ENCODE results near the gene RAET1L.
"Not testable (repeated sequence)": the region's sequence is repeated elsewhere in the genome, so short reads cannot be mapped to it uniquely, and the experiment has no call there.

- not testable (repeated sequence) for TF ChIP-seq ATF6 (CRISPR knock-in tag; IDR thresholded peaks at IDR 0.05); TBL1XR1 (IDR thresholded peaks at IDR 0.05; ENCODE audit: low read length in 2 of 2); CTCF (IDR thresholded peaks at IDR 0.05 in 2 of 3, conservative IDR thresholded peaks at IDR 0.05 in 1 of 3; ENCODE audit: insufficient read depth in 2 of 3, low read depth in 1 of 3, low read length in 3 of 3)
These were observed 56.4 kb downstream of the RAET1L start for GRCh38 chr6:149968909-149969308.

Measured in K562 (cell line).